C4-2B (cell line): ENCODE data around the gene ETV3.
"Not testable (repeated sequence)": the region's sequence is repeated elsewhere in the genome, so short reads cannot be mapped to it uniquely, and the experiment has no call there.

Experiments used
- H3K27ac ChIP-seq: fragments of 450-650 bp; 2 replicates; pipeline ENCODE4 v1.5.1; 2017
- ZFX ChIP-seq: fragments of 450-650 bp; IDR thresholded peaks from 2 replicates; pipeline ENCODE4 v1.6.1; 2017
- TF ChIP-seq, protein P1 (sequence below): fragments of 450-650 bp; conservative IDR thresholded peaks from 2 replicates; pipeline ENCODE4 v1.5.1; 2017; ENCODE audit warnings: mild to moderate bottlenecking

Gene ETV3

DNA sequence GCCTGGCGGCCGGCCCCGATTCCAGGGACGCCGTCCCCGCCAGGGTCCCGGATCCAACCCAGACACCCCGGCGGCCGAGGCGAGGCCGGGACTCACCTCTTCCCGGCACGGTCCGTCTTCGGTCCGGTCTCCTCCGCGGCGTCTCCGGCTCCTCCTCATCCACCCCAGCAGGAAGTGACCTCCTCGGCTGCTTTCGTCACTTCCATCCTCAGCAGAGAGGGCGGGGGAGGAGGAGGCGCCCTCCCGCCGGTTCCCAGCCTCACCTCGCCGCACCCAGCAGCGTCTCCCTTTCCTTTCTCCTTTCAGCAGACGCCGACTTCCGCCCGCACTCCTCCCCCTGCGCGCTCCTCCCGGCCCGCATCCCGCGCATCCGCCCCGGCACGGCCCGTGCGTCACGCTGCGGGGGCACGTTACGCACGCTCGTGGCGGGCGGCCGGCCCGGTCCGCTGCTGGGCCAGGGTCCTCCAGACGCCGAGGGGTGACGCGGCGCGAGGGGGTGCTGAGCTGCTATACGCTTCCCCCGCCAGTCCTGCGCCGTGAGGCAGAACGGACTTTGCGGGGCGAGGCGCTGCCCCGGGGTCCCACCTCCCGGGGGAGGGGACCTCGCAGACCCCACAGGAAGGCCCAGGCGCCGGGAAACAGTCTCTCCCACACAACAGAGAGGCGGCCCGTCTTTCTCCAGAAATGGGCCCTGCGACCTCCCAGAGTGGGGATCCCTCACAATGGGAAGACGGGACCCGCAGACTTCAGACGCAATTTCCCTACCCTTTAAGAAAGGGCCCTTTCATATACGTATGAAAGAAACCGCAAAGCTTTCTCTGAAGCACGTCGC is at the start of gene ETV3:
TSS of gene ETV3 (minus strand) at position 176 of the 832 bp plus-strand sequence. CDS start 2,043 bp downstream, outside the sequence.
- TF ChIP-seq, protein P1, sequence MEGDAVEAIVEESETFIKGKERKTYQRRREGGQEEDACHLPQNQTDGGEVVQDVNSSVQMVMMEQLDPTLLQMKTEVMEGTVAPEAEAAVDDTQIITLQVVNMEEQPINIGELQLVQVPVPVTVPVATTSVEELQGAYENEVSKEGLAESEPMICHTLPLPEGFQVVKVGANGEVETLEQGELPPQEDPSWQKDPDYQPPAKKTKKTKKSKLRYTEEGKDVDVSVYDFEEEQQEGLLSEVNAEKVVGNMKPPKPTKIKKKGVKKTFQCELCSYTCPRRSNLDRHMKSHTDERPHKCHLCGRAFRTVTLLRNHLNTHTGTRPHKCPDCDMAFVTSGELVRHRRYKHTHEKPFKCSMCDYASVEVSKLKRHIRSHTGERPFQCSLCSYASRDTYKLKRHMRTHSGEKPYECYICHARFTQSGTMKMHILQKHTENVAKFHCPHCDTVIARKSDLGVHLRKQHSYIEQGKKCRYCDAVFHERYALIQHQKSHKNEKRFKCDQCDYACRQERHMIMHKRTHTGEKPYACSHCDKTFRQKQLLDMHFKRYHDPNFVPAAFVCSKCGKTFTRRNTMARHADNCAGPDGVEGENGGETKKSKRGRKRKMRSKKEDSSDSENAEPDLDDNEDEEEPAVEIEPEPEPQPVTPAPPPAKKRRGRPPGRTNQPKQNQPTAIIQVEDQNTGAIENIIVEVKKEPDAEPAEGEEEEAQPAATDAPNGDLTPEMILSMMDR, result no peak
- peak; percentile 86 for TF ChIP-seq ZFX

DNA sequence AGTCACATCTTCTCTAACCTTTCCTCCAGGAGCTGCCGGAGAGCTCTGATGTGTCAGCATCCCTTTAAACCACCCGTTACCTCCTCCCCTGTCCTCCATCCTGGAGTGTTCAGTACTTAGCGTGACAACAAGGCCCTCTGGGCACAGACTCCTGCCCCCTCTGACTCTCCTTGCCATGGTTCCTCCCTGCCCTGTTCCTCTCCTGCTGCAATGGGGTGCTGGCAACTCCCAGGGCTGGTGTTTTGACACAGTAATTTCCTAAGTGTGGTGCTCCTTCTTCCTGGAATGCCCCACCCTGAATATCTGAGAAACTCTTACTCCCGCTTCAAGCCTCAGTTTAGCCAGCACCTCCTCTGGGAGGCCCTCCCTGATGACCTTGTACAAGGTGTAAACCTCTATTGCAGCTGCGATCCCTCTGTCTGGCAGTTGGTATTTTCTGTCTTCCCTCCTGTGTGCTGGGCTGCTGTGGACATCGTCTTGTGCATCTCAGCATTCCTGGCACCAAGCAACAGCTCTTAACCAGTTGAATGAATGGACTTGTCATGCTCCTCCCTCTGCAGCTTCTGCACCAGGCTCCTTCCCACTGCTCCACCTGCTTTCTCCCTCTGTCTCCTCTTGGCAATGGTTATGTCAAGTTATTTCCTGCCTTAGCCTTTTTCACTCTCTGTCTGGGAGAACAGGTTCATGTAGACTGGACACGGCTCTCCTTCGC is 48.2 kb upstream of the ETV3 start:
- no peak for TF ChIP-seq ZFX
- TF ChIP-seq, protein P1, result no peak
- no peak overlapping the region for H3K27ac ChIP-seq

More for the DNA sequence above, at the start of gene ETV3:
- H3K27ac ChIP-seq, result peak within 1 kb of the TSS; percentile 86

DNA sequence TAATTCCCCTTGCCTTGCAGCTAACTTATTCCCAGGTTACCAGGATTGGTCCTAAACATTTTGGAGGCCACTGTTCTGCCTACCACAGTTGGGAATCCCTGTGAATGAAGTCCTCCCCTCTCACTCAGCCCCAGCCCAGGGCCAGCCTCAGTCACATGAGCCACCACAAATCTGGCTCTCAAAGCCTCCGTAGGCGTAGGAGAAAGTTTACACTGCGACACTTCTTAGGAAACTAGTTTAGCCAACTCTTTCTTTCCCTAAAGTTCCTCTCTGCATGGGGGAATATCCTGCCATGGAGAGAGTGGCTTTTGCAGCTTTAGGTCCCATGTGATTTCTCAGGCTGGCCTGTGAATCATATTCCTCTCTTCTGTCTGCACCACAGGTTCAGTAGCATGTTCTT is 45.7 kb upstream of the ETV3 start:
- no peak overlapping the region for H3K27ac ChIP-seq
- no peak for TF ChIP-seq ZFX
- TF ChIP-seq, protein P1, result no peak

DNA sequence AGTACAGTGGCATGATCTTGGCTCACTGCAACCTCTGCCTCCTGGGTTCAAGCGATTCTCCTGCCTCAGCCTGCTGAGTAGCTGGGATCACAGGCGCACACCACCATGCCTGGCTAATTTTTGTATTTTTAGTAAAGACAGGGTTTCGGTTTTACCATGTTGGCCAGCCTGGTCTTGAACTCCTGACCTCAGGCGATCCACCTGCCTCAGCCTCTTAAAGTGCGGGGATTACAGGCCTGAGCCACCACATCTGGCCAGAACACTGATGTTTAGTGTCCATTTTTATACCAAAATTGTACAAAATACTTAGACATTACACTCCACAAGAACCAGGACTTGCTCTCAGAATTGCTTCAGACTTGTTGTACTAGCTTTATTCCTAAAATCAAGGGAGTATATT is 44.2 kb upstream of the ETV3 start:
- H3K27ac ChIP-seq, result not testable (repeated sequence)

DNA sequence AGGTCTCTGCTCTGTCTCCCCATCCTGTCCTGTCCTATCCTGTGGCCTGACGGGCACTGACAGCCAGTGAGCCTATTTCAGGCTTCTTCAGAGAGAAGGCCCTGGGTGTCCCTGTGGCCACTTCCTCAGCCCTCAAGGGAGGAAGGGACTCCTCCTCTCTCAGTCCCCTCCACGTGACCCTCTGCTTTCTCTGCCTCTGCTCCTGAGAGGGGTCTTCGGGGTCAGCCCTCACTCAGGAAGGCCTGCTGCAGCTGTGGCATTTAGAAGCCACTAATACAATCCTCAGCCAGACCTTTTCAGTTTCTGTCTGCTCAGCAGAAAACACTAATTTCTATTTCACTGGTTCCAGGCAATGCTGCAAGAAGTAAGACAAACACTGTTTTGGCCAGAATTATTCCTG is 43.6 kb upstream of the ETV3 start:
- no peak overlapping the region for H3K27ac ChIP-seq
- TF ChIP-seq, protein P1, result no peak
- TF ChIP-seq ZFX, result no peak

DNA sequence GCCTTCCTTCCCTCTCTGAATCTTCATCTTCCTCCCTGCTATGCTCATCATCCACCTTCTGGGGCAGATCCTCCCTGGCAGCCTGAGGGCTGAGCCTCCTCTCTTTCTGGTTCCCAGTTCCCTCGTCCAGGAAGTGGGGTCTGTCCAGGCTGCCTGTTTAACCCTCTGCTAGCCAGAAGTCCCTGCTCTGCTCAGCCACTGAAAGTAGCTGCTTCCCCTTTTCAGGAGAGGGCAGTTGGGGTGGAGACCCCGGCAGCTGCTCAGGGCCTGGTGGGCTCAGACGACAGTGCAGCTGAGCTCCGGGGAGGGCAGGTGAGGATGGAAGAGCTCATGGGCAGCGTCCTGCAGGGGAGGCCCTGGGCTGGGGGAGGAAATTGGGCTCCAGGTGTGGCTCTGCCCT is 43.1 kb upstream of the ETV3 start:
- no peak overlapping the region for H3K27ac ChIP-seq
- TF ChIP-seq, protein P1, result no peak
- TF ChIP-seq ZFX, result no peak

DNA sequence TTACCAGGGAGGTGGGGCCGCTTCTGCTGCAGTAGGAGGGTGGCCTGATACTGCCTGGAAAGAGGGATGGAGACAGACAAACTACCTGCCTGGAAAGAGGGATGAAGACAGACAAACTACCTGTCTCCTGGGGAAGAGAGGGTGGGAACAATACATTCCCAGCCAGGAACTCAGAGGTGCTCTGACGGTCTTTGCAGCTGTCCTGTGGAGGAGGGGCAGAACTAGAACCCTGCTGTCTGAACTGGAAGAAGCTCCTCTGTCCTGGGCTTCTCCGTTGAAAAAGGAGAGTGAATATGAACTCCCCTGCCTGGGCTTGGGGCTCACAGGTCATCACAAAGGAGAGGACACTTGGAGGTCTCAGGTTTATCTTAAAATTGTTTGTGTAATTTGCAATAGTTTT is 40.3 kb upstream of the ETV3 start:
- TF ChIP-seq ZFX, result no peak
- TF ChIP-seq, protein P1, result no peak
- no peak overlapping the region for H3K27ac ChIP-seq
